ENCODE results near the gene BBS2.

The BBS2 gene

GRCh38 chr16:56479469-56479868 lies 40.4 kb downstream of the BBS2 start:
- Mint-ChIP-seq H3K9me3 (no peaks in the 10 kb centered on the region), H3K27ac (peak overlapping the region; percentile 52 to 77), H3K4me3 (no peak overlapping the region), H3K4me1 (ENCODE audit: low read depth in 2 of 2) (peaks cover 0 to 3% of the 10 kb centered on the region in 2 donors), H3K27me3 (no peaks in the 10 kb centered on the region), H3K36me3 (ENCODE audit: insufficient read depth) (peaks cover 68% of the 10 kb centered on the region)
- no peak for DNase-seq
- no peak for ATAC-seq (replicated peaks)

- H3K27me3 Mint-ChIP-seq, result no peaks in the 10 kb centered on the region
- ATAC-seq (replicated peaks) (no peak), DNase-seq (no peak)
- H3K36me3 Mint-ChIP-seq (ENCODE audit: insufficient read depth), result peaks cover 69% of the 10 kb centered on the region
- peaks cover 0 to 3% of the 10 kb centered on the region in 2 donors for H3K4me1 Mint-ChIP-seq (ENCODE audit: low read depth in 2 of 2)
- H3K9me3 Mint-ChIP-seq, result no peaks in the 10 kb centered on the region
- H3K4me3 Mint-ChIP-seq, result no peak overlapping the region
- peak overlapping the region in 1 of 2 donors; percentile 52 for H3K27ac Mint-ChIP-seq
Observed at GRCh38 chr16:56478281-56479049, 41.4 kb downstream of the BBS2 start.

- Mint-ChIP-seq H3K4me3 (no peak overlapping the region), H3K36me3 (ENCODE audit: insufficient read depth) (peaks cover 76% of the 10 kb centered on the region), H3K27ac (no peak overlapping the region), H3K27me3 (no peaks in the 10 kb centered on the region), H3K4me1 (ENCODE audit: low read depth in 2 of 2) (peaks cover 0 to 3% of the 10 kb centered on the region in 2 donors), H3K9me3 (no peaks in the 10 kb centered on the region)
- DNase-seq (no peak), ATAC-seq (replicated peaks) (no peak)
Observed at GRCh38 chr16:56477096-56477878, 42.5 kb downstream of the BBS2 start.

GRCh38 chr16:56475201-56475600 lies 44.6 kb downstream of the BBS2 start:
- DNase-seq (no peak), ATAC-seq (replicated peaks) (no peak)
- peaks cover 0 to 3% of the 10 kb centered on the region in 2 donors for H3K4me1 Mint-ChIP-seq (ENCODE audit: low read depth in 2 of 2)
- peak overlapping the region in 1 of 2 donors; percentile 28 for H3K27ac Mint-ChIP-seq
- no peaks in the 10 kb centered on the region for H3K9me3 Mint-ChIP-seq
- H3K27me3 Mint-ChIP-seq, result no peaks in the 10 kb centered on the region
- no peak overlapping the region for H3K4me3 Mint-ChIP-seq
- peaks cover 92% of the 10 kb centered on the region for H3K36me3 Mint-ChIP-seq (ENCODE audit: insufficient read depth)

- H3K4me1 Mint-ChIP-seq (ENCODE audit: low read depth in 2 of 2), result no peaks in the 10 kb centered on the region
- H3K36me3 Mint-ChIP-seq (ENCODE audit: insufficient read depth), result peaks cover 90% of the 10 kb centered on the region
- DNase-seq (no peak), ATAC-seq (replicated peaks) (no peak)
- no peak overlapping the region for H3K4me3 Mint-ChIP-seq
- no peaks in the 10 kb centered on the region for H3K9me3 Mint-ChIP-seq
- no peaks in the 10 kb centered on the region for H3K27me3 Mint-ChIP-seq
- no peak overlapping the region for H3K27ac Mint-ChIP-seq
Observed at GRCh38 chr16:56470666-56471065, 49.2 kb downstream of the BBS2 start.

- ATAC-seq (replicated peaks) (no peak), DNase-seq (no peak)
- no peaks in the 10 kb centered on the region for H3K9me3 Mint-ChIP-seq
- no peaks in the 10 kb centered on the region for H3K4me1 Mint-ChIP-seq (ENCODE audit: low read depth in 2 of 2)
- H3K36me3 Mint-ChIP-seq (ENCODE audit: insufficient read depth), result peaks cover 87% of the 10 kb centered on the region
- H3K27me3 Mint-ChIP-seq, result no peaks in the 10 kb centered on the region
- no peak overlapping the region for H3K4me3 Mint-ChIP-seq
- no peak overlapping the region for H3K27ac Mint-ChIP-seq
Observed at GRCh38 chr16:56470232-56470631, 49.6 kb downstream of the BBS2 start.

- H3K27ac Mint-ChIP-seq, result peak overlapping the region in 1 of 2 donors; percentile 16
- H3K36me3 Mint-ChIP-seq (ENCODE audit: insufficient read depth), result peaks cover 84% of the 10 kb centered on the region
Observed at GRCh38 chr16:56469748-56470147, 50.1 kb downstream of the BBS2 start.

GRCh38 chr16:56468800-56469199 lies 51.0 kb downstream of the BBS2 start:
- Mint-ChIP-seq H3K27me3 (no peaks in the 10 kb centered on the region), H3K4me3 (no peak overlapping the region), H3K4me1 (ENCODE audit: low read depth in 2 of 2) (no peaks in the 10 kb centered on the region), H3K9me3 (no peaks in the 10 kb centered on the region), H3K27ac (no peak overlapping the region), H3K36me3 (ENCODE audit: insufficient read depth) (peaks cover 81% of the 10 kb centered on the region)
- ATAC-seq (replicated peaks) (no peak), DNase-seq (no peak)

More at GRCh38 chr16:56469748-56470147, 50.1 kb downstream of the BBS2 start:
- no peaks in the 10 kb centered on the region for H3K4me1 Mint-ChIP-seq (ENCODE audit: low read depth in 2 of 2)
- no peak for DNase-seq
- no peaks in the 10 kb centered on the region for H3K9me3 Mint-ChIP-seq
- H3K4me3 Mint-ChIP-seq, result no peak overlapping the region
- H3K27me3 Mint-ChIP-seq, result no peaks in the 10 kb centered on the region
- no peak for ATAC-seq (replicated peaks)

GRCh38 chr16:56466344-56466743 lies 53.5 kb downstream of the BBS2 start:
- DNase-seq (no peak), ATAC-seq (replicated peaks) (no peak)
- Mint-ChIP-seq H3K4me1 (ENCODE audit: low read depth in 2 of 2) (no peaks in the 10 kb centered on the region), H3K9me3 (no peaks in the 10 kb centered on the region), H3K27me3 (no peaks in the 10 kb centered on the region), H3K27ac (no peak overlapping the region), H3K4me3 (no peak overlapping the region), H3K36me3 (ENCODE audit: insufficient read depth) (peaks cover 79% of the 10 kb centered on the region)

- H3K9me3 Mint-ChIP-seq, result no peaks in the 10 kb centered on the region
- ATAC-seq (replicated peaks) (no peak), DNase-seq (no peak)
- no peaks in the 10 kb centered on the region for H3K27me3 Mint-ChIP-seq
- no peaks in the 10 kb centered on the region for H3K4me1 Mint-ChIP-seq (ENCODE audit: low read depth in 2 of 2)
- no peak overlapping the region for H3K27ac Mint-ChIP-seq
- H3K36me3 Mint-ChIP-seq (ENCODE audit: insufficient read depth), result peaks cover 73% of the 10 kb centered on the region
- H3K4me3 Mint-ChIP-seq, result no peak overlapping the region
Observed at GRCh38 chr16:56463153-56463552, 56.7 kb downstream of the BBS2 start.

- Mint-ChIP-seq H3K36me3 (ENCODE audit: insufficient read depth) (peaks cover 73% of the 10 kb centered on the region), H3K9me3 (no peaks in the 10 kb centered on the region), H3K27ac (peak overlapping the region in 1 of 2 donors; percentile 67), H3K4me3 (no peak overlapping the region), H3K4me1 (ENCODE audit: low read depth in 2 of 2) (peaks cover 0 to 3% of the 10 kb centered on the region in 2 donors), H3K27me3 (no peaks in the 10 kb centered on the region)
- no peak for ATAC-seq (replicated peaks)
- DNase-seq, result no peak
Observed at GRCh38 chr16:56462064-56462796, 57.6 kb downstream of the BBS2 start.

- Mint-ChIP-seq H3K27ac (no peak overlapping the region), H3K4me3 (no peak overlapping the region), H3K4me1 (ENCODE audit: low read depth in 2 of 2) (peaks cover 3 to 9% of the 10 kb centered on the region in 2 donors), H3K36me3 (ENCODE audit: insufficient read depth) (peaks cover 80% of the 10 kb centered on the region), H3K9me3 (no peaks in the 10 kb centered on the region), H3K27me3 (no peaks in the 10 kb centered on the region)
- ATAC-seq (replicated peaks), result no peak
- DNase-seq, result no peak
Observed at GRCh38 chr16:56460101-56460500, 59.7 kb downstream of the BBS2 start.

- Mint-ChIP-seq H3K27ac (no peak overlapping the region), H3K4me3 (no peak overlapping the region), H3K9me3 (no peaks in the 10 kb centered on the region), H3K4me1 (ENCODE audit: low read depth in 2 of 2) (peaks cover 7 to 9% of the 10 kb centered on the region in 2 donors), H3K27me3 (no peaks in the 10 kb centered on the region), H3K36me3 (ENCODE audit: insufficient read depth) (peaks cover 83% of the 10 kb centered on the region)
- DNase-seq (no peak), ATAC-seq (replicated peaks) (no peak)
Observed at GRCh38 chr16:56457927-56458470, 61.8 kb downstream of the BBS2 start.

All from effector memory CD8-positive, alpha-beta T cell (primary cell).